BJ (cell line): ENCODE measurements around the gene DCX. TPM values are rescaled to one million over a fixed set of nuclear protein-coding genes. Genes with fewer than 3 reads are reported as not detected.

Source experiments
- CTCF ChIA-PET: fragments of 350-600 bp; formaldehyde crosslinking; extraction: SDS; loops from one replicate; lab custom pipeline; 2021; ENCODE audit warnings: antibody characterized with exemption, inconsistent platforms; lab: Yijun Ruan, JAX
- POLR2A ChIA-PET: fragments of 300-600 bp; sonication (Branson Sonifier 250); formaldehyde crosslinking; extraction: SDS; loops from one replicate; lab custom pipeline; 2021; ENCODE audit warnings: antibody characterized with exemption; lab: Charles Lee
- DNase-seq: peaks from one replicate; pipeline ENCODE4 v3.0.0-alpha.2; 2011; ENCODE audit warnings: low read depth
- H3K27me3 ChIP-seq: 2 replicates; pipeline ENCODE4 v1.6.0; 2011; ENCODE audit warnings: low read length; ENCODE audit not compliant: control insufficient read depth, insufficient read depth
- H3K36me3 ChIP-seq: 2 replicates; pipeline ENCODE4 v1.5.1; 2011; ENCODE audit warnings: low read length; ENCODE audit not compliant: control insufficient read depth, insufficient read depth
- H3K4me3 ChIP-seq: 2 replicates; pipeline ENCODE4 v1.5.1; 2011; ENCODE audit warnings: low read depth, mild to moderate bottlenecking, control low read depth, low read length
- CTCF ChIP-seq: IDR thresholded peaks from 2 replicates; pipeline ENCODE4 v1.5.1; 2011; ENCODE audit warnings: low read depth, mild to moderate bottlenecking, control low read depth, inconsistent platforms, low read length, moderate library complexity; ENCODE audit not compliant: insufficient read depth
- polyA plus RNA-seq: library from polyadenylated mRNA; depleted of rRNA; stranded (reverse); fragments of >200 nt; gene quantifications from 2 replicates; pipeline ENCODE4 v1.2.3, GENCODE V29; 2011

DCX gene
- polyA plus RNA-seq, 1 experiment: not detected

DNA sequence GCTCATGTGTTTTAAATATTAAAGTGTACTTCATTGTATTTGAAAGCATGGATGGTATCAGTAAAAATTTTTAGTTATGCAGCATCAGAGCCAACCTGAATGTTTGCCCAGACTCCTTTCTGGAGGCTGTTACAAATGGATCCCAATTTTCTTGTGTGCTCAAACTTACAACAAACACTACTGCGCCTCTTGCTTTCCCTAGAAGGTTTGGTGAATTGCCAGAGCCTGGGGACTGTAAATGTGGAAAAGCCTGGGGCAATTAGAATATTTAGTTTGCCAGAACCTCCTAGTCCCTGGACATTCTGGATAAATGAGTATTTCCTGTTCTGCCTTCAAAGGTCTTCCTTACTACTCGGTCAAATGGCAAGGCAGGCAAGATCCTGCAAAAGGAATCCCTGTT is 146.5 kb downstream of the DCX start:
- Histone ChIP-seq H3K4me3 (no peak overlapping the region), H3K36me3 (no peaks in the 10 kb centered on the region), H3K27me3 (no peaks in the 10 kb centered on the region)
- POLR2A ChIA-PET: no interaction called here
- no peak for DNase-seq
- CTCF ChIA-PET: no interaction called here
- TF ChIP-seq CTCF: no peak

DNA sequence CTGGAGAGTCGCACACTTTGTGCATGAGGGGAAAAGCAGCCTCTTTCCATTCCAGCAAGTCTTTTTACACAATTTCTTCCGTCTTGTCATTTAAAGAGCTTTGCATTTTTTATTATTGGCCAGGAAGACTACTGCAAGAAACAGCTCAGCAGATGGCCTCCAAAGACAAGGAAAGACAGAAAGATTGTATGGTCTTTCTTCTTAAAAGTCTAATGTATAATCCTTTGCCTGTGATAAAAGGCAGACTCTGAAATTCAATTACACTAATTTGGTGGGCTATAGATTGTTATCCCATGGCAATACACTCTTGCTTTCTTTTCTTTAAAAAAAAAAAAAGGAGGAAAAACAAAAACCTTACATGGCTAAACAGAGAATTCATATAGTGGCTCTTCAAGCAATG is 147.6 kb downstream of the DCX start:
- Histone ChIP-seq H3K36me3 (no peaks in the 10 kb centered on the region), H3K27me3 (no peaks in the 10 kb centered on the region), H3K4me3 (no peak overlapping the region)
- no peak for TF ChIP-seq CTCF
- ChIA-PET POLR2A (no interaction called here), CTCF (no interaction called here)
- DNase-seq: no peak

GRCh38 chrX:111262086-111262485 is 149.9 kb downstream of the DCX start:
- ChIA-PET POLR2A (no interaction called here), CTCF (no interaction called here)
- DNase-seq: peak; percentile 0
- H3K4me3 ChIP-seq: no peak overlapping the region
- H3K36me3 ChIP-seq: no peaks in the 10 kb centered on the region
- H3K27me3 ChIP-seq: no peaks in the 10 kb centered on the region
- TF ChIP-seq CTCF: no peak

- CTCF ChIA-PET: interaction anchor here (0.6 kb wide), 1 partner anchor 97 kb away, joined by 3 read pairs; no protein-coding TSS in a partner anchor
These were observed 151.5 kb downstream of the DCX start for GRCh38 chrX:111260451-111260850.

GRCh38 chrX:111259559-111259958 is 152.4 kb downstream of the DCX start:
- CTCF ChIA-PET: no interaction called here
- POLR2A ChIA-PET: no interaction called here
- no peaks in the 10 kb centered on the region for H3K27me3 ChIP-seq

More at GRCh38 chrX:111260451-111260850, 151.5 kb downstream of the DCX start:
- Histone ChIP-seq H3K27me3 (no peaks in the 10 kb centered on the region), H3K4me3 (no peak overlapping the region), H3K36me3 (no peaks in the 10 kb centered on the region)
- DNase-seq: no peak
- POLR2A ChIA-PET: no interaction called here
- no peak for TF ChIP-seq CTCF

More at GRCh38 chrX:111259559-111259958, 152.4 kb downstream of the DCX start:
- H3K36me3 ChIP-seq: no peaks in the 10 kb centered on the region
- no peak overlapping the region for H3K4me3 ChIP-seq
- no peak for TF ChIP-seq CTCF
- no peak for DNase-seq
